ENCODE data around the gene ERMP1.

ERMP1 gene

DNA sequence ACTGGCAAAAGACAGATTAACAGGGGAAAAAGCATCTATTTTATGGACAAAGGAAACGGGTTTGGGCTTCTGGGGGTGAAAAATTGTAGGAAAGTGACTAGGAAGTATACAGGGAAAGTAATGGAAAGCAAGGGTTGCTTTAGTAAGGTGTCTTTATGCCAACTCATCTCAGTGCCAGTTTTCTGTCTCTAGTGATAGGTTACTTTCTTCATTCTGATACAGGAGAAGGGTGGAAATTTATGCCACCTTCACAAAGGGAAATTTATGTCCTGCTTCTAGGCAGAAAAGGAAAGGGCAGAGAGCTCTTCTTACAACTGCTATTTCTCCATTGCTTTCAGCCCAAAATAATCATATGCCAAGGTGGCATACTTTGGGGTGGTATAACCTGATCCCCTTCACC is 20.1 kb upstream of the ERMP1 start:
- DNase-seq: no peak

DNA sequence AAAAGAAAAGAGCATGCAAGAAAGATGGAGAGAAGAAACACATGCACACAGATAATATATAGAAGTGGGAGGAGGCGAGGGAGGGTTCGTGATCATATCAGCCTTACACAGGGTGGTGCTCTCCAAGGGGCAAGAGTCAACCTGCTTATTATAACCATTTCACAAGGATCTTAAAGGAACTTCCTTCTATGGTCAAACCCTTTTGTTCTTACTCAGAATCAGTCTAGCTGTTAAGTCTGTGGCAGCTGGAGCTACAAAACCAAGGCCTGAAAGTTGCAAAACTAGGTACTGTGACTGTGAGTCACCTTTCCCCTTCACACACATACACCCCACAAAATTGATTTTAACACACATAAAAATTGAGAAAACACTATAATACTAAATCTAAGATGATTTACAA is 18.5 kb upstream of the ERMP1 start:
- DNase-seq: no peak

DNA sequence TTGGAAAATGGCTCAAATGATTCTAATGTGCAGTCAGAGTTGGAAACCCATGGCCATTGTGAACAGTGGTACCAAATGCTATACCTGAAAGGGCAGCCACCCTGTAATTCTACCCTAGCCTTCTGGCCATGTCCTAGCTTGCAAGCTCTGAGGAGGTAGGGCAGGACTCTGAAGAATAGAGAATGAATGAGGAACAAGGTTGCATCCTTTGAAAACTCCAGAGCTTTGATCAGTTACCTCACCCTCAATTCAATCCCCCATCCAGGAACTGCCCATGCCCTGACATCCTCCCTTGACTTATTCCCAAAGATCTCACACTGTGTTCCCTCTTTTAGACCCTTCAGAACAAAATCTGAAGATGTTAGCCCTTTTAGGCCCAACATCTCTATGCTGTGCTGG is 17.8 kb upstream of the ERMP1 start:
- no peak for DNase-seq

DNA sequence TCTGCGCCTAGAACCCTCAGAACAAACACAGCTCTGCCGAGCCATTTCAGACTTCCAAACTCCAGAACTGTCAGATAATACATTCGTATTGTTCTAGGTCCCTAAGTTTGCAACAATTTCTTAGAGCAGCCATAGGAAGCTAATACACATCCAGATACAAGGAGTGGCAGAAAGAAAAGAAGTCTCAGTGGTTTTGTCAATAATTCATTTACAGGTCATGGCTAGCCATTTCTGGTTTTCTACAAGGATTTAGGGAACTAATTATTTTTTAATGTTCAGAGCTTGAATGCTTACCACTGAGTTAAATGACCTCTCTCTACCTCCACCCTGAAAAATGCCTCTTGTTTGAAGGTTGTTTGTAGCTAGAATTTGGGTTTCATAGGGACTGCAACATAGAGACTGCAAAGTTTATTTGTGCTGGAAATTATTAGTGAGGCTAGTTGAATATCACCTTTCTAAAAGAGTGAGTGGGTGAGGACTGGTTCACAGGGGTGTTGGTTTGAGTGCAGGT is 15.5 kb upstream of the ERMP1 start:
- no peak for DNase-seq

DNA sequence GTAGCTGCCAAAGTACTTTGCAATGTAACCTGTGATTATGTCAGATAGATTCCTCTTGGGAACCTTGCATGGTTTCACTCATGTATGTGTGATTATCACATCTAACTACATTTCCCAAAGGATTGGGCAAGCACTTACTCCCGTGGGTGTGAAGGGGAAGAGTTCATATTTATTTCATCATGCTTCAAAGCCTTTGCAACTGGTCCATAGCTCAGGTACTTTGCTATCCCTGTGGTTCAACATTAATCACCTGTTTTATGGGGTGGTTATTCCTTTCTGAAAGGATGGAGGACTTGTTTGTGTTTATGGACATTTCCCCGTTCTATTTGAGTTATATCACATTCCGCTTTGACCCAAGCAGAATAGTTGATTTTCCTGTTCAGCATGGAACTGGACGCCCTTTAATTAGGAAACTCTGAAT is 13.6 kb upstream of the ERMP1 start:
- no peak for DNase-seq

DNA sequence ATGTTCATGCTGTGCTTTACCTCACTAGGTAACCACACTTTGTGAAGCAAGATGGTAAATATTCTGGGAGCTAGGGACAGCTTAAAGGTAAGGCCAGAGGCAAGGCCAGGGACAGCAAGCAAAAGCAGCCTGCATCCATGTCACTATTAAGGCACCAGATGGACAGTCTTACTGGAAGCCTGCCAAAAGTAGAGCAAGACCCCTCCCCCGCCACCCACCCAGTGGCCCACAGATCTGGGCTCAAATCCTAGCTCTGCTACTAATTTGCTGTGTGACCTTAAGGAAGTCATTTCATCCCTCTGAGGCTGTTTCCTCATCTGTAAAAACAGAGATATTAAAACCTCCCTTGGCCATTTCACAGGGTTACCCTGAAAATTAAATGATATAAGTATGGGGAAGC is 13.2 kb upstream of the ERMP1 start:
- DNase-seq: no peak

DNA sequence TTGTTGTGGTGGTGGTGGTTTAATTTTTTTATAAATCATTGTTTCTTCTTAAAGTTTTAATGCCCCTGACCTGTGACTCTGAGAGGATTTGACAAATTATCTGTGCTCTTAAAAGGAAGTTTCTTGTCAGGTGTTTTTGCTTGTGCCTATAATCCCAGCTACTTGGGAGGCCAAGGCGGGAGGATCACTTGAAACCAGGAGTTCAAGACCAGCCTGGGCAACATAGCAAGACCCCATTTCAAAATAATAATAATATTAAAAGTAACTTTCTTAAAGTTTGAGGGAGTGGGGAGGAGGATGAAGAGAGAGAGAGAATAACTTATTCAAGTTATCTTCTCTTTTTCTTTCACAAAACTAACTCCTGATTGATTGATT is 12.2 kb upstream of the ERMP1 start:
- DNase-seq: no peak

DNA sequence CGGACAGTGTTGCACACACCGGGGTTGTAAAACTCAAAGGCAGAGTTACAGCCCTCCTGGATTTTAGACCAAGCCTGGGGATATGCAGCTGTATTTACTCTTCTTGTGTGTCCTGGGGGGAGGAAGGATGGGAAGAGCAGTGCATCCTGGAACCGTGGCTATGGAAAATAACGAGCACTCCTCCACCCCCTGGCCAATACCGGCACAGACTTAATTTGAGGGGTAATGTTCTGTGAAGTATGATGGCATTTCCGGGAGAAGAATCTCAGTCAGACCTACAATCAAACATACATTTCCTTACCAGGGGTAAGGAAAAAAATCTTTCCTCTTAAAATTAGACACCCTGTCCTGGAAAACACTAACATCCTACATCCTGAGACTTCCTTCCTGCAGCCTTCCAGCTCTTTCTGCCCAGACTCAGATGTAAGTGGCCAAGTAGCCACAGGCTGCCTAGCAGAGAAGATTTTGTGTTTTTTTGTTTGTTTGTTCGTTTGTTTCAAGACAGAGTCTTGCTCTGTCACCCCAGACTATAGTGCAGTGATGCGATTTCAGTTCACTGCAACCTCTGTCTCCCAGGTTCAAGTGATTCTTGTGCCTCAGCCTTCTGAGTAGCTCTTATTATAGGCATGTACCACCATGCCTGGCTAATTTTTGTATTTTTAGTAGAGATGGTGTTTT is 11.0 kb upstream of the ERMP1 start:
- peak; percentile 63 for DNase-seq

DNA sequence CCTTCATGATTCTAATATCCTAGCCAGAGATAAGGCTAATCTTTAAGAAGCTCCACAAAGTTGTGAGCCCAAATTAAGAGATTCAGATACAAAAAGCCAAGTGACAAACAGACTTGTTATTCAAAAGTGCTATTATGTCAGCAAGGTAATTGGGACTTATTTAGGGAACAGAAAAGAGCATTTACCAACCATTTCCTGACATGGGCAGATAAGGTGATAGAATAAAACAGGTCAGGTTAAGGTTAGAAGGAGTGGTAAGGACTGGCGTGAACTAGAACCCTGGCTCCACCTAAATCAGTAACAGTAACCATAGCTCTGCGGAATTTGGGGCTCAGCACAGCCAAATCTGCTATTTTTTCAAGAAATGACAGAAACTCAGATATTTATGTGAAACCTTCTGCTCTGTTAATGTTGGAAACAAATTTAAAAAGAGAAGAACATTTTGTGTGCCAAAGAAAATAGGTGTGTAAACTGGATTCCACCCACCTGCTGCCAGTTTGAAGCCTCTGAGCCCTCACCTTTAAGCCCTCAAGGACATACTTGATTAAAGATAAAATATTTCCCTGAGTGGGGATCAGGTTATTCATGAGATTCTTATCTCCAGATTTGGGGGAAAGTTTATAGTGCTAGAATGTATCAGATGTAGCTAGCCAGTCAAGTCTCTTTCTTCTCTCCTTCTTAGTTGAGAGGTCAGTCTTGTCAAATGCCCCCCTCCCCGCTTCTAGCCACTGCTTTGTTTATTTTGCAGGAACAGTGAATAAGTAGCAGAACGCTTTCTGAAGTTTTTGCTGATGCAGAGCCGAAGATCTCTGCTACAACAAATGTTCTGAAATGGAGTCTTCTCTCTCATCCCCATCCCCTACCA is 10.2 kb upstream of the ERMP1 start:
- no peak for DNase-seq

DNA sequence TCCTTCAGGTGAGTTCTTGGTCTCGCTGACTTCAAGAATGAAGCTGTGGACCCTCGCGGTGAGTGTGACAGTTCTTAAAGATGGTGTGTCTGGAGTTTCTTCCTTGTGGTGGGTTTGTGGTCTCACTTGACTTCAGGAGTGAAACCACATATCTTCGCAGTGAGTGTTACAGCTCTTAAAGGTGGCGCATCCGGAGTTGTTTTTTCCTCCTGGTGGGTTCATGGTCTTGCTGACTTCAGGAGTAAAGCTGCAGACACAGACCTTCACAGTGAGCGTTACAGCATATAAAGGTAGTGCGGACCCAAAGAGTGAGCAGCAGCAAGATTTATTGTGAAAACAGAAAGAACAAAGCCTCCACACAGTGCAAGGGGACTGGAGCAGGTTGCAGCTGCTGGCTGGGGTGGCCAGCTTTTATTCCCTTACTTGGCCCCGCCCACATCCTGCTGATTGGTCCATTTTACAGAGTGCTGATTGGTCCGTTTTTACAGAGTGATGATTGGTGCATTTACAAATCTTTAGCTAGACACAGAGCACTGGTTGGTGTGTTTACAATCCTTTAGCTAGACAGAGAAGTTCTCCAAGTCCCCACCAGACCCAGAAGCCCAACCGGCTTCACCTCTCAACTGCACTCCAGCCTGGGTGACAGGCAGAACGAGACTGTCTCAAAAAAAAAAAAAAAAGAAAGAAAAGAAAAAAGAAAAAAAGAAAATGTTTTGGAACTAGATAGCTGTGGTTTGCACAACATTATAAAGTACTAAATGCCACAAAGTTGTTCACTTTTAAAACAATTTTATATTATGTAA is 9.1 kb upstream of the ERMP1 start:
- DNase-seq: no peak

DNA sequence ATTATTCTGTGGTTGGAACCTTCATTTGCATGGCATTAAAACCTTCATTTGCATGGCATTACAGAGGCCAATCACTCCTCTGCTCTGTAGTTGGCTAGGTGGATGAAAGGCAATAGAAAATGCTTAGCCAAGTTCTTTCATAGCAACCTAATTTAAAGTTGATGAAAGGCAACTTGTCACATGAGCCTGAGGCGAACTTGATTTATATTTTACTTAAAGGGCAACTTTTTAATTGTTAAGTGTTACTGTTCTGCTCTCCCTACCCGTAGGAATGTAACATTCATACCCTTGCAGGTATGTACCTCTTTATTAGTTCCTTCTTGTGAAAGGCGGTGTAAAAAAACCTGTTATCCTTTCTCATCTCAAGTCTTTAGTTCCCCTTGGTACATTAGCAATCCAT is 7.9 kb upstream of the ERMP1 start:
- no peak for DNase-seq

DNA sequence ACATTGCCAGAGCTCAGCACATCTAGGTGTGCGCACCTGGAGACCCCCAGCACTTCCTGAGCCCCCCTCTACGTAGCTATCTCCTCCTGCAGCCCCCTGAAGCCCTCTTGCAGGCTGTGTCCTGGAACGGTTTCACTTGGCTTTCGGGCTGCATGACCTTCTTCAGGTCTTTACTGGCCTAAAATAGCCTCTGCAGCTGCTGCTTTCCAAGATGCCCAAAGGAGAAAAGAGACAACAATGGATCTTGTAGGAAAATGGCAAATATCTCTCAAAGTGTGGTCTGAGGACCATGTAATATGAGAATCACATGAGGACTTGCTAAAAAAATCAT is 6.6 kb upstream of the ERMP1 start:
- no peak for DNase-seq

DNA sequence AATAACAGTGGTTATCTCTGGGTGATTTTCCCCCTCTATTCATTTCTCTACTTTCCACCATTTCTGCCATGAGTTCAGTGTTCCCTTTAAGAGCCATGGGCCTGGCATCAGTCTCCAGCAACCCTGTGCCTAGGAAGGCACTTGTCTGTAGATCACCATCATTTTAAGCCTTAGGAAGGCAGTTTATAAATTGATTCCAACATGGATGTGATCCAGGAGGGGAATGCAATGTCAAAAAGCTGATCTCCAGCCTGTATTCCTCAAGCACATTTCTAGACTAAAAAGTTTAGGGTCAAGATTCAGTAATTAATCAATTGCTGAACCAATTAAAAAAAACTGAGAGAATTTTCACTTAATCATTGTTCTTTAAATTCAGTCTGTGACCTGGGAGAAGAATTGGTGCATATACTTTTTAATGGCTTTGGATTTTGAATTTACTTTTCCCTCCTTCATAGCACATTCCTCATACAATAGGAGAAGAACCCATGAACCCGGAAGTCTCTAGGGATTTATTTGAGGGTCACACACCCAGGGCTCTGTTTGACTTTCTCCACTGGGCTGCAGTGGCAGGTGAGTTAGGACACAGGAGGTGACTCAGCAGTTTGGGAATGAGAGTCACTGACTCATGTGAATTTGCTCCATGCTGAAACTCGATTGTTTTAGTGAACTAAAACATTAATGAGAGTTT is 6.1 kb upstream of the ERMP1 start:
- peak; percentile 13 for DNase-seq

DNA sequence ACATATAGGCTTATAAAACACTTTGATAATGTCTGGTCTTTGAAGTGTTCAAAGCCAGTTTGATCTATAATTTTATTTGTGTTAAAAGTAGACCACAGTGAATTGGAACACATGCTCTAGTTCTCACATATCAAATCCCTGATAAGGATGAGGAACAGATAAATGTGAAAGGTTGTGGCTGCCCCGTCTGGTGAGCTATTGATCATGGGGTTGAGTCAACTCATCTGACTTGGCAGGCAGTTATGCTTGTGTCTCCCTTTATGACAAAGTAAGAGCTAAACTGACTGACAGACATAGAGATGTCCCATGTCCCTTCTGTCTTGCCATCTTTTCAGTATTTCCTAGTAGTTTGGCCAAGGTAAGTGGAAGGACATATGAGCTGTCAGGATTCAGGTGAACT is 2.9 kb upstream of the ERMP1 start:
- no peak for DNase-seq

DNA sequence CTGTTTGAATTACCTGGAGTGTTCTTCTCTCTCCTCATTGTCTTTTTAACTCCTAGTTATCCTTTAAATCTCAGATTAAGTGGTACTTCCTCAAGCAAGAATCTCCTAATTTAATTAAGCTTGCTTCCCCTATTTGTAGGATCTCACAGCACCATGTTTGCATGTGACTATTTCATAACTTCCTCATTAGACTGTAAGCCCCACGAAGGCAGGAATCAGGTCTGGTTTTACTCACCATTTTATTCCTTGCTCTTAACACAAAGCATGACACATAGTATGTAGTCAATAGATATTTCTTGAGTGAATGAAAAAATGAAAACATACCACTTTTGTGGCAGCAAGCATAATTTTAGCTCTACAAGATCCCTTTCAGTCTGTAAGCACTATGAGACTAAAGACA is 1.3 kb upstream of the ERMP1 start:
- no peak for DNase-seq

DNA sequence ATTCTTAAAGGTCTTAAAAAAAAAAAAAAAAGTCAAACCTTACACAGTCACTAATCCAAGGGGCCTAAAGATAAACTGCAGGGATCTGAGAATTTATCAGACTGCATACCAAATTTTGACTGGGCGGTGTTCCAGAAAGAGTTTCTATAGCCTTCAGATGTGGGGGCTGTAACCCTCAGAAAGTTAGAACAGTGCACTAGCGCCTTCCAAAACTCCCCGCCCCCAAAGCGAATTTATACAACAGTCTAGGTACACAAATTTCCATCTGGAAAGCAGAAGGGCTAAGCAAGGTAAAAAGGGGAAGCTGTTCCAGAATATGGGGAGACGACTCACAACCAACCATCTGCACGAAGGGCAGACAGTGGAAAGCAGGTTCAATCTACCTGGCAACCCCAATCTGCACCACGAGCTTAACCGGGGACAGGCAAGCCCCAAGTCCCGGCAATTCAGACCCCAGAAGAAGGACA is 813 bp downstream of the ERMP1 start:
- DNase-seq: no peak

DNA sequence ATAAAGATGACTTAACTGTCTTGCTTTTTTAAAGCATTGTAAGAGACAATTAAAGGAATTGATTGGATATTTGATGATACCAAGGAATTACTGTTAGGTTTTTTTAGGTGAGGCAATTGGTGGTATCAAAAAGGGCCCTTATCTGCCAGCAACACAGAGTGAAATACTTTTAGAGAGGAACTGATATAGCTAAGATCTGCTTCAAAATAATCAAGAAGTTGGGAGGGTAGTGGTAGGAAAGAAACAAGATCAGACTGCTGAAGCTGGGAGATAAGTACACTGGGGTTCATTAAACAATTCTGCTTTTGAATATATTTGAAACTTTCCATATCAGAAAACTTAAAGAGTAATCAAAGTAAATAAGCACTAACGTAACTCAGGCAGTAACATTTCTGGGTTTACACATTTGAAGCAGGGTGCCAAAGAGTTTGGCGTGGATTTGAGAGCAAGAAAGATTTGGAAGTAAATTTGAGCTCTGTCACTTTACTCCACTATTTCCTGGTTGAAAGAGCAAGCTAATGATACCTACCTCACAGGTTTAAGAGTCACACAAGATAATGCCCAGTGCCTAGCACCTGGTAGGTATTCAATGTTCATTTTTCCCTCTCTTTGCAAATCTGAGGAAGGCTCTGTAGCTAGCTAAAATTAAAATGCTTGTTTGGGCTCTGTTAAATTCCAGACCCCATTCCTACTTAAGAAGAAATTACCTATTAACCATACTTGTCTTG is 6.9 kb downstream of the ERMP1 start:
- no peak for DNase-seq

DNA sequence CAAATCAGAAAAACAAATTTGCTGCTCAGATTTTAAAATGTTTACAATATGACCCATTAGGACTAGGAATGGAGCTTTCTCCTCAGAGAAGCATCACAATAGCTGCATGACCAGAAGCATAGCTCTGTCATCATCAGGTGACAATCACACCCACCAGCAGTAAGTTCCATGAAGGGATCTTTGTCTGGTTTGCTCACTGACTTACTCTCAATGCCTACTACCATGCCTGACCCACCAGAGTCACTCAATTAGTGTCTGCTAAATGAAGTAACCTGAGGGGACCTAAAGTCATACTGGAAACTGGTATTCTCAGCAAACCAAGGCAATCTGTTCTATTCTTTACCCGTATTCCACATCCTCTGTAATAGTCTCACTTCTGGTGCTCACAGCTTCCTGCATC is 7.7 kb downstream of the ERMP1 start:
- DNase-seq: no peak

DNA sequence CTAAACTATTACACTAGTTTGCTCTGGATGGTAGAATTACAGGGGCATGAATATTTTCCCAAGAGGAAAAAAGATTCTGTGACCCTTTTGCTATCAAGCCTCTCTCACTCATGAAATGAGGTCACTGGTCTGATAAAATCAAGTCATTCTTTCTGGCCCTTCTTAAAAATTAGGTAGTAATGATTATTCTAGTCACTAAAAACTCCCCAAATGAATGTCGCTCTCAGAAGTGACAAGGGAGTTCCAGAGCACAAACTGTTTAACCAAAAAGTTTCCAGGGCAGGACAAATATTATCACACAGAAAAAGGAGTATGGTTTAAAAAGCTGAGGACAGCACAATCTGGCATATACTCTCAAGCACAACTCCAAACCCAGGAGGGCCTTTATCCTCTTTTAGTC is 12.5 kb downstream of the ERMP1 start:
- DNase-seq: no peak

DNA sequence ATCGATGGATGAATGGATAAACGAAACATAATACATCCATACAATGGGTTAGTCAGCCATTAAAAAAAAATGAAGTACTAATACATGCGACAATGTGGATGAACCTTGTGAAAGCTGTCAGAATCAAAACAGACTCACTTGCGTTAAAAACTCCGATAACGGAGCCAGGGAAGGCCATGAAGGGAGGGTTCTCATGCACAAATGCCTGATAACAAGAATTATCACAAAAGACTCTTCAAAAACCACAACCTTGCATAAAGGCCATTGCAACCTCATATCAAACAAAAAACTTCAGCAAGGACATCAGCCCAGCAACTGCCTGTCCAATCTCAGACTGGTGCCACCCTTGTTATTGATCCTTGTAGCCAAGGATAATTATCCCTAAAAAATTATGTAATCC is 13.7 kb downstream of the ERMP1 start:
- no peak for DNase-seq

DNA sequence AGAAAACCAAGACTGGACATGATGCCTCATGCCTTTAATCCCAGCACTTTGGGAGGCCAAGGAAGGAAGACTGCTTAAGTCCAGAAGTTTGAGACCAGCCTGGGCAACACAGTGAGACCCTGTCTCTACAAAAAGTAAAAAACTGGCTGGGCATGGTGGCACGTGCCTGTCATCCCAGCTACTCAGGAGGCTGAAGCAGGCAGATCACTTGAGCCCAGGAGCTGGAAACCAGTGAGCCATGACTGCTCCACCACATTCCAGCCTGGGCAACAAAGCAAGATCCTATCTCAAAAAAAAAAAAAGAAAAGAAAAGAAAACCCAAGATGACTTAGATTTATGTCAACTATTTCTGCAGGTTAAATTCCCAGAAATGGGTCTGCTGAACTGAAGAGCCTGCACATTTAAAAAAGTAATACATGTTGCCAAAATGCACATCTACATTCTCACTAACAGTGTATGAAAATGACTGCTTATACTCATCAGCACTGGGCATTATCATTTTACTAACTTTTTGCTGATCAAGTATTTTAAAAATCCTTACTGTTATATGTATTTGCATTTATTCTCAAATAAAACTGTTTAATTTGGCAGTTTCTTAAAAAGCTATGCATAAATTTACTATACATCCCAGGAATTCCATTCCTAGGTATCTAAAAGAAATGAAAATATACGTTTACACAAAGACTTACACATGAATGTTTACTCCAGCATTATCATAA is 14.3 kb downstream of the ERMP1 start:
- no peak for DNase-seq

DNA sequence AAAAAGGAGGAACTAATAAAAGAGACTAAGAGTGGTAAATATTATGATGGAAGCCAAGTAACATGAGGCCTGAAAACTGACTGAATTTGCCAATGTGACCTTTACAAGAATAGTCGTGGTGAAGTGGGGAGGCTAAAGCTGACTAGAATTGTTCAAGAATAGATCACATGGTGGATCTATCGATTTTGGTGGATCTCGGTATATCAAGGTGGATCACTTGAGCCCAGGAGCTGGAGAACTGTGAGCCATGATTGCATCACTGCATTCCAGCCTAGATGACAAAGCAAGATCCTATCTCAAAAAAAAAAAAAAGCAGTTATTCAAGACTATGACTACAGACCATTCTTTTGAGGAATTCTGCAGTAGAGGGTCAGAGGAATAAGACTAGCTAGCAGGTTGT is 15.1 kb downstream of the ERMP1 start:
- DNase-seq: no peak
